ENCODE results near the gene OPN4.

The OPN4 gene

DNA sequence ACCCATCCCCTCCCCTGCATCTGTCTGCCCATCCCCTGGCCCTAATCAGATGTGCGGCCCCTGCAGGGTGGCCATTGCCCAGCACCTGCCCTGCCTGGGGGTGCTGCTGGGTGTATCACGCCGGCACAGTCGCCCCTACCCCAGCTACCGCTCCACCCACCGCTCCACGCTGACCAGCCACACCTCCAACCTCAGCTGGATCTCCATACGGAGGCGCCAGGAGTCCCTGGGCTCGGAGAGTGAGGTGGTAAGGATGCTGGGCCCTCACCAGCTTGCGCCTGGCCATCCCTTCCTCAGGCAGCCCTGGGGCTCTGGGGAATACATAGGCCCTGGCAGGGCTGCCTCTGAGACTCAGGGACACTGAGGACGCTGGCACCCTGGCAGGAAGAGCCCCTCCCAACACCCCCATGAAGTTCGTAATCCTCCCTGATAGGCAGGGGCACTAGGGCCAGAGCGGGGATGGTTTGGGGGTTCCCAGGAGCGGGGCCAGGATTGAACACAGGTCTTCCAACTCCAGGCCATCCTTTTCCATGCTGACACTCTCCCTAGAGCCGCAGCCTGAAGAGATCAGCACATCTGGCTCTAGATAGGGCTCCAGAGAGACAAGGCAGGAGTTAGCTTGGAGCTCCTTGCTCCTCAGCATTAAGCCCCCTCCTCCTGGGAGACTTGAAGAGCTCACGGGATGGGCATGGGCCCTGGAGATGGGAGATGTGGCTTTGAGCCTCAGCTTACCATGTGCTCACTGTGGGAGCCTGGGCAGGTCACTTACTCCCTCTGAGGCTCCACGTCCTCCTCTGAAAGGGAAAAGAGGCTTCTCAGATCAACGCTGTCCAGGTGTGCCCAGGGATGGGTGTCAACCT is 8.1 kb downstream of the OPN4 start:
- DNase-seq = no peak

DNA sequence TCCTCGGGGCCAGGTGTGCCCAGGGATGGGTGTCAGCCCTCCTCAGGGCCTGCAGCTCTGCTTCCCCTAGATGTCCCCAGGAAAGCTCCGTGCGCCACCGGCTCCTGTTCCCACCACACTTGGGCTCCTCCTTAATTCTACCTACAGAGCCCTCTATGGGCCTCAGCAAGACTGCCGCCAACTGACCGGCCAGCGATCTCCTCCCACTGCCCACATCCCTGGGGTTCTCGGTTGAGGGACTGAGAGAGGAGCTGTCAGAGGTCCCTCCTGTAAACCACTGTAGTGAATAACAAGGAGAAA is 8.6 kb downstream of the OPN4 start:
- DNase-seq = no peak

DNA sequence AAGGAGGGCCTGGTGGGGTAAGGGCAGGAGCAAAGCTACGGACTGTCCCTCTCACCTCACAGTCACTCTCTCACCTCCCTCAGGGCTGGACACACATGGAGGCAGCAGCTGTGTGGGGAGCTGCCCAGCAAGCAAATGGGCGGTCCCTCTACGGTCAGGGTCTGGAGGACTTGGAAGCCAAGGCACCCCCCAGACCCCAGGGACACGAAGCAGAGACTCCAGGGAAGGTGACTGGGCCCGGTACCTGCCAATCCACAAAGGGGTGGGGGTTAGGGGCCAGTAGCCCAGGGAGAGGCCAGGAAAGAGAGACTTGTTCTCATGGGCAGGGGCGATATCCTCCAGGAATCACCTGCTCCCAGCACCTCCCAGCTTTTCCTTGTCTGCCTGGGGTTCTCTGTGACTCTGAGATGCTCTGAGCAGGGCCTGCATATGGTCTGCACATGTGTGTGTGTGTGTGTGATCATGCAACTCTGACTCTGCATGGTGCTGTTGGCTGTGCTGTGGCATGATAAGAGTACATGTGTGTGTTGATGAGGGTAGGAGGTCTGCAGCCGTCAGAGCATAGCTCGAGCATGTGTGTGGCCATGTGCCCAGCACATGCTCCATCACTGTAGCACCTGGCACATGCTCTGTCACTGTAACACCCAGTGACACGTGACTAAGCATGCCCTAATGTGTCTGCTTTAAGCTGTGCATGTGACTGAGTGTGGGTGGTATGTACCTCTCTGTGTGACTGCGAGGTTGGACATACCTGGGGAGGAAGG is 9.4 kb downstream of the OPN4 start:
- no peak for DNase-seq

DNA sequence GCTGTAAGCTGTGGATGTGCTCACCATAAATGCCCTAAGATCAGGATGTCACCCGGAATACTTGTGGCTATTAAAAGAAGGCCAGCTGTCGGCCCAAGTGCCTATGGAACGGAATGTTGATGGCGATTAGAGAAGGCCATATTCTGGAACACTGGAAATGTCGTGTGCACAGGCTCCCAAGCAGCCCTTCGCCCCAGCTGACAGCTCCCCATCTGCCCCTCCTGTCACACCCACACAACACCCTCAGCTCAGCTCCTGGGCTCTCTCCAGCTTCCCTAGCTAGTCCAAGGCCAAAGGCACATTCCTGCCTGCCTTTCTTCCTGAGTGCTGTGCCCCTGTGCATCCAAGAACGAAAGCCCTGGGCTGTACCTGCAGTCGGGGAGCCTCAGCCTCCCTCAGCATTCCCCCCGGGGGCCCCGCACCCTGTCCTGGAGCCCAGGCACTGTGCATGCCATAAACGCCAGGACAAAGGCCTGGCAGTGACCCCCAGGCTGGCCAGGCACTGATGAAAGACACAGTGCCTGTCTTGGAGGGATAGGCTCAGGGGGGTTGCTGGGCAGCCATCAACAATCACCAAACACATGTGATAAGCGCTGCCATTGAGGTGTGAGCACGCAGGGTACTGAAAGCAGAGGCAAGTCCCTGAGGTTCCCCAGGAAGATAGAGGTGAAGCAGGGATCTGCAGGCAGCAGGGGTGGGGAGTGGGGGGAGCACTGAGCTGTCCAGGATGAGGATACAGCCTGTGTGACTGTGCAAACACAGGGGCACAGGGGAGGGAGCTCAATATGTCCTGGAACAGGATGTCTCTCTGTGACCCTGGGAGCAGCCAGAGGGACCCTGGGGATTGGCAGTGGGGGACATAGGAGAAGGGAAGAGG is 10.2 kb downstream of the OPN4 start:
- no peak for DNase-seq

DNA sequence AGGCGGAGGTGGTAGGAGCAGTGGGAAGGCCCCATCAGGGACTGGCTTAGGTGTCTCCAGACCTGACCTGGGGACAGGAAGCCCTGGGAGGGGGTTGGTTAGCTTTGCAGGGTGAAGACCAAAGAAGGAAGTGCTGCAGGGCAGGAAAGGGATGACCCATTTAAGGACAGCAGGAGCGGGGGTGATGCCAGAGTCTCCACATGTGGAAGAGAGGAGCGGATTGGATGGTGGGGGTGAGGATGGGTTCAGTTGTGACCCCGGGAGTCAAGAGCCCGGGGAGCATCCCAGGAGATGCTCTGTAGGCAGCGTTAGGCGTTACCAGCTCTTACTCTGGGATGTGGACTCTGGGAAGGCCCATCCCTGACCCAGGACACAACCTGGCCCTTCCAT is 10.9 kb downstream of the OPN4 start:
- DNase-seq = no peak

DNA sequence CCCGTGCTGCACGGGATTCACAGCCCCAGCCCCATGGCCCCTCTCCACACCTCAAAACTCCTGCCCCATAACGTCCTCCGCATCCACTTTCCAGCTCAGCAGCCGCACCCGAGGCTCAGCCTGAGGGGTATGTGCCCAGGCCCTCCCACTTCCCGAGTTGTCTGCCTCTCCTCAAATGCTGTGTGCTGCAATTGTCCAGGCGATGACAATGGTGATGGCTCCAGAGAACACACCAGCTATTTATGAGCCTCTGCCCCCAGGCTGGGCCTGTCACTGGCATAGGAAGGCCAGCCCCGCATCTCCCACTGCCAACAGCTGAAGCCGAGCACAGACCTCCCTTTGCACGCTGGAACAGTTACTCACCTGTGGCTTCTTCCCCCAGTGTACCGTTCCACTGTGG is 11.5 kb downstream of the OPN4 start:
- DNase-seq = no peak

DNA sequence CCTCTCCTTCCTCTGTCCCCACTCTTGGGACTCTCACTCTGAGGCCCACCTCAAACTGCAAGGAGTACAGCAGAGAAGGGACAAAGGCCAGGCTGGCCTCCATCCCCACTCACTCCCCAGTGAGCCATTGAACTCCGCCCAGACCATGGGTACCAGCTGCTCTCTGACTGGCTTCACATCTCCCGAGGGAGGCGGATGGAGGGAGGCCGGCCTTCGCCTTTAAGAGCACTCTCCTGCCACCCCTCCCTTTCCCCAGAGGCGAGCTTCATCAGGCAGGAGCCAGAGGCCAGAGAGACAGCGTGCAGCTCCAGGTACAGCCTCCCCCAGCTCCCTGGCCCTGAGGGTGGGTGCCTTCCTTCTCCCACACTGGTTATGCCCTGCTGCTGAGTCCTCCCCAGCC is 12.2 kb downstream of the OPN4 start:
- no peak for DNase-seq

DNA sequence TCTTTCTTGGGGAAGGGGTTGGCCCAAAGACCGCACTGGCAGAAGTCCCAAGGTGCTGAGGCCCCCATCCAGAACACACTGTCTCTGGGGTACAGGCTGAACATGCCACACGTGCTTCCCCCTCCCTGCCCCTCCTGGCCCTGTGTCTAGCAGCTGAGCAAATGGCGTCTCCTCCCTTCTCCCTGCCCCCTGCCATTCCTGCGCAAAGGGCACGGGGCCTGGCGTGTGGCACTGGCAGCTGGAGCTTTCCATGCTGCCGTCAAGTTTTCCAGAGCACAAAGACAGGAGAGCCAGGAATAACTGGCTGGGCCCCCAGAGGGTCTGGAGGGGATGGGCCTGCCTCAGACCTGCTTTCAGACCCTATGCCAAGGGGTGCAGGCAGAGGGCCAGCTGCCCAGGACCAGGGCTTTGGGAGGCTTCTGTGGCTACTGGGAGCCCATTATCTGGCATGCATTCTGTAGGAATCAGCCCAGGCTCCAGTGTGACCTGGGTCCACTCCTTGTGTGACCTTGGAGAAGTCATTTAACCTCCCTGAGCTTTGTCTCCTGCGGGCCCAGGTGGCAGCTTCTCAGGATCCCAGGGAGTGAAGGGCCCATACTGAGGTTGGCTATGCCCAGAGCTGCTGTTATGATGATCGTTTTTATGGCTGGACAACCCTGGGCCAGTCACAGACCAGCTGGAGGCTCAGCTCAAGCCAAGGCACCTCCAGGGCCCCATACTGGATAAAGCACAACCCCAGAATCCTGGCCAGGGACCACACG is 13.3 kb downstream of the OPN4 start:
- no peak for DNase-seq

DNA sequence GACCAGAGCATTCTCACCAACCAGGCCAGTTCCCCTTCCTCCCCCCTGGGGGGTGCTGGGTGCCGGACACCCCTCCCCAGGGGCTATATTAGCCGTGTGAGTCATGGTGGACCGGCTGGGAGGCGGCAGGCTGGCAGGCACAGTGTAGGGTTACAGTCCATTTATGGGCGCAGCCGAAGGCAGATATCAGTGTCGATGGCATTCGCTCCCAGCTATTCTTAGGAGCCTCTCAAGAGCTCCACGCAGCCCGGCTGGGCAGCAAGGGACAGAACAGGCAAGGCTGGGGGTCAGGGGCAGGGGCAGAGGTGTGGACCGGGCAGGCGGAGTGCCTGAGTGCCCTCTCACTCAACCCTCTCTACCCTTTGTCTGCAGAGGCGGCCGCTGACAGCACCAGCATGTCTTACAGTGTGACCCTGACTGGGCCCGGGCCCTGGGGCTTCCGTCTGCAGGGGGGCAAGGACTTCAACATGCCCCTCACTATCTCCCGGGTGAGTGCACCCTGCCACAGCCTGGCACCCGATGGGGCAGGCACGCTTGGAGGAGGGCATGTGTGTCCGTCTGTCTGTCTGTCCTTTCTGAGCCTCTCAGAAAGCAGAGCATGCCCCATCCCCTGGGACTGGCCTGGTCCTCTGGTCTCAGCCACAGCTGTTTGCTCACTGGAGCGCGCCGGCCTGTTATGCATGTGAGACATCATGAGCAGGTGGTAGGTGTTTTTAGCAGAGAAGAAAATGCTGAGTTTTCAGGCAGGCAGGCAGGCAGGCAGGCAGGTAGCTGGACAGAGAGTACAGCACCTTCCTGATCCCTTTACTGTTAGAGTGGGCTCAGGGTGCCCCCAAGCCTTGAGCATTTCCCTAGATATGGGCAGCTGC is 14.2 kb downstream of the OPN4 start, which contains the start of gene LDB3:
Gene LDB3 (plus strand): TSS at position 215 of the 869 bp plus-strand sequence. CDS start 181 bp downstream, at position 396.
- DNase-seq = no peak

DNA sequence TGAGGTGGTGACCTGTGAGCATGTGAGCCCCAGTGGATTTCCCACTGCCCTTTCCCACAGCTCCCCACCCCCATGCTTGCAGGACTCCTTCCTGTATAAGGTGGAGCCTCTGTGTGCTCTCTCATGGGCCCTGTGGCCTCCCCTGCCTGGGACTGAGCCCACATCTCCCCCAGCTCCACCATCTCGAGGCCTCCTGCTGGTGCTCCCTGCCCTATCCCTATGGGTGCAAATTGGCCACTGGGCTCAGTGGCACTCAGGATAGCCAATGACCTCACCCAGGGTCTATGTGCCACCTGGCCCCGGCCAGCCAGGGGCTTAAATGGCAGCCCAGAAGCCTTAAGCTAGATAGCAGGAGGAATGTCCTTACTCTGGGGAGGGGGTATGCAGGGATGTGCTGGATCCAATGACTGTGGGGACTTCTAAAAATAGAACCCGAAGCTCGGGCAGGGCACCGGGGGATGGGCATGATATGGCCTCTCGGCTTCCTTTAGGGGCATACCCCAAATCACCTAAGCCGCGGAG is 16.0 kb downstream of the OPN4 start:
- DNase-seq = no peak

DNA sequence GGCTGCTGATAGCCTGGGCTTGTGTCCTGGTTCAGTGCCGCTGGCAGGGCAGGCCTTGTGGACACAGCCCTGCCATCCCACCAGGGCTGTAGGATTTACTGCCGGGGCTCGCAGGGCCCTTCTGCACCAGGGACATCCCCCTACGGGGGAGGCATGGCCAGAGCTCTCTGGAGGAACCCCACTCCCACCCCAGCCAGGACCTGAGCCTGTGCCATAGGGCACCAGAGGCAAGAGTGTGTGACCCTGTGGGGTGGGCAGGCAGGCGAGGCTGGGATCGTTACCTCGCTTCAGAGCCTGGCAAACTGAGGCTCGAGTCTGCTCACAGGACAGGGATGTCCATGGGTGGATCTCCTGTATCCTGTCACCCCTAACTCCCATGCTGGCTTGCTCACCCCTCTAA is 16.5 kb downstream of the OPN4 start:
- DNase-seq = no peak

DNA sequence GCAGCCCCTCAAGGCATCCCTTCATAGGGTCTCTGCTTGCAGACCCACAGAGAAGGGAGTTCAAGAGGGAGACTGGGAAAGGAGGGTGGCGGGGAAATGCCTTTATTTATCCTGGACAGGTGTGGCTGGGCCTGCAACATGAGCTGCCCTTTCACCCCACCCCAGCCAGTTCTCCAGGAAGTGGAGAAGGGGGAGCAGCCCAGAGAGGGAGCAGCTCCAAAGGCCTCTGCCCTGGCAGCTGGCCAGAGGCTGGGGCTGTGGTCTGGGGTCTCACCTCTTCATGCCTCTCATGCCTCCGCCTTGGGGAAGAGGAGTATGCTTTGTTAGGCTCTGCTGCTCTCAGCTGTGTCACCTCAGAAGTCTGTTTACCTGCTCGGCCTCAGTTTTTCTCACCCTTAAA is 17.1 kb downstream of the OPN4 start:
- no peak for DNase-seq

DNA sequence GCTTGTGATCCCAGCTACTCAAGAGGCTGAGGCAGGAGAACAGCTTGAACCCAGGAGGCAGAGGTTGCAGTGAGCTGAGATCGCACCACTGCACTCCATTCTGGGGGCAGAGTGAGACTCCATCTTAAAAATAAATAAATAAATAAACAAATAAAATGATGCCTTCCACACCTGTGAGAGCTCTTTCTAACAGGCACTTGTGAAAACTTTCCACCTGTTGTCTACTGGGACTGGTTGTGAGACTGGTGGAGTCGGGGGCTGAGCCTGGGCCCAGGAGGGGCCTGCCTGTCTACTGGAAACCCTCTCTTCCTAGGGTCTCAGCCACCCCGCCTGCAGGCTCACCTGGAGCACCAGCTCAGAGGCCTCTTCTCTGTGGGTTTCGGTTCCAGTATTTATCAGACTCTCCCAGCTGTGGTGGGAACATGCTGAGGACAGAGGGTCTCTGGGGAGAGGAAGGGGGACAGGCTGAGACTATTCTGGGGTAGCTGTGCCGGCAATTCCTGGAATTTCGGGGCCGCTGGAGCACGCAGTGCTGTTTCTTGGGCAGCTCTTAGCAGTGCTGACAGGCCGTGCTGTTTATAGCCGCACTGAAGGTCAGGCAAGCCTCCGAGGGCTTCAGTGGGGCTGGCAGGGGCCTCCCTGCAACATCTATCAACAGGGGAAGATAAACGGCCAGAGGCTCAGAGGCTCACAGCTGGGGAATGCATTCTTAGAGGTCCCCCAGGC is 17.8 kb downstream of the OPN4 start:
- DNase-seq = no peak

DNA sequence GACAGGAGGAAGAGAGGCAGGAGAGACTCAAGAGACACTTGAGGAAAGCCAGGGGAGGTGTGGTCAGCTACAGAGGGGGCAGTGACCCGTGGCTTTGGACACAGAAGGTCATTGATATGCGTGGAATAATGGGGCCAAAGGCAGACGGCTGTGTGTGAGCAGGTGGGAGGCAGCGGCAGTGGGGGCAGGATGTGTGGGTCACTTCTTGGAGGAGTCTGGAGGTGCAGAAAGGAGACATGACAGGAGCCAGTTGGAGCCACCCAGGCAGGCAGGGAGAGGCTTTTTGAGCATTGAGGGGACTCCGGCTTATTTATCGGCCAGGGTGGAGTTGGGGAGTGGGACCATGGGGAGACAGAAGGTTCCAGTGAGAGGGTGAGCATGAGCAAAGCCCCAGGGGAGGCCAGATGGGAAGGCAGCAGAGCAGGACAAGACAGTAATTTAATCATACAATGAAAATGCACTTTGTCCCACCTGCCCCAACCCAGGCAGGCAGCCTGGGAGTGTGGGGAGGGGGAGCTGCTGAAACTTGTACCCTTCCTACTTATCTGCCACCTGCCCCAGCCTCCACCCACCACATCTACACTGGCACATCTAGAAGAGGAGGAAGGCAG is 19.0 kb downstream of the OPN4 start:
- no peak for DNase-seq

DNA sequence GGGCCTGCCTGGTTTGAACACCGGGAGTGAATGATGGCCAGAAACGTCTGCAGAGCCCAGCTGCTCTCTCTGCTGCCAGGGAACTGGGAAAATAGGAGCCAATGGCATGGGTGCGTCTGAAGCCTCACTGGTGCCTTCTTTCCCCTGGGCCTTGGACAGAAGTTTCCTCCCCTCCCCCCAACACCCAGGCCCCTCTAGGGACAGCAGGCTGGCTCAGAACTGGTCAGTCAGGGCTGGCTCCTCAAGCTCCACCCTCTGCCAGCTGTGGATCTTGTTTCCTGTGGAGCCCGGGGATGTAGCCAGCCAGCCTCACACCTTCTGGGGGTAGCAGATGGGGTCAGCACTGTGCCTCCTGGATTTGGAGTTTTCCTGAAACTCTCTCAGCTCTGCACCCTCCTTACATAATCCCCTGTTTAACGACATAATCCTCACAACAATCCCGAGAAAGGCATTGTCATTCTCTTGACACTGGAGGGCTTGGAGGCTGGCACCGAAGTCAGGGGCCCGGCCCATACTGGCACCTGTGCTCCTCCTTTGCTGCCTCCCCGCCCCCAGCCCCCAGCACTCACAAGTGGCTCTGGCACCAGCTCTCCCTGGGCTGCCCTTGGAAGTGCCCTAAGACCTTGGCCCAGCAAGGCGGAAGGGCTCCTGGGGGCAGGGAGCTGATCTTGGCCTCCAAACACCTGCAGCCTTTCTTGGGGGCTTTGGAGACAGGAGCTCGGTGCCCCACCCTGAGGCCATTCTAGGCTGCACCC is 19.7 kb downstream of the OPN4 start:
- no peak for DNase-seq

DNA sequence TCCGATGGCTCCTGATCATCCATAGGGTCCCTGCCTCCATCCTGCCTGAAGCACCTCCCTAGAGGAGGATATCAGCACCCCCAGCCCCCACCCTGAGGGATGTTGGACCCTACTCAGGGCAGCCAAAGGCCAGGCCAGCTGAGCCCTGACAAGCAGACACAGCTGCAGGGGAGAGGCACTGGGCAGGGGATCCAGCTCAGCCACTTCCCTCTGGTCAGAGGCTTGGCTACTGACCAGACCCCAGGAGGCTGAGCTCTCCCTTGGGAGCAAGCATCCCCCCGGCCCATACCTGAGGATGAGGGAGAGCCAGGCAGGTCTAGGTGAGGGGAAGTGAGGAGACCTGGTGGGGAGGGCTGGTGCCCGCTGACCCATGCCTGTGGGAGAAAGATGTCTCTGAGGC is 20.6 kb downstream of the OPN4 start:
- DNase-seq = no peak

DNA sequence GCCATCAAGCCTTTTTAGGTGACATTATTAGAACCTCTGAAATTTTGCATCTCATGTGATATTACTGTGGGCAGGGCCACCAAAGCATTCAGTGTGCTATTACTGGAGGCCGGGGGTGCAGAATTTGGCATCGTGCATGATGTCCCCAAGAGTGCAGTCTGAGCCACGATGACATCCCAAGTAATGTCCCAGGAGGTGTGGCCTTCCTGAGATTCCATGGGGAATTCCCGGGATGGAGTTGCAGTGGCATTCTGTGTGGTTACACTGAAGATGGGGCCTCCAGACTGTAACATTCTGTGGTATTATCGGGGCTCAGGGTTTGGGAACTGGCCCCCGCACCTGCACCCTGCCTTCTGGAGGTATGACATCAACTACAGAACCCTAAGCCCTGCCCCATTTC is 23.0 kb downstream of the OPN4 start:
- DNase-seq = no peak

DNA sequence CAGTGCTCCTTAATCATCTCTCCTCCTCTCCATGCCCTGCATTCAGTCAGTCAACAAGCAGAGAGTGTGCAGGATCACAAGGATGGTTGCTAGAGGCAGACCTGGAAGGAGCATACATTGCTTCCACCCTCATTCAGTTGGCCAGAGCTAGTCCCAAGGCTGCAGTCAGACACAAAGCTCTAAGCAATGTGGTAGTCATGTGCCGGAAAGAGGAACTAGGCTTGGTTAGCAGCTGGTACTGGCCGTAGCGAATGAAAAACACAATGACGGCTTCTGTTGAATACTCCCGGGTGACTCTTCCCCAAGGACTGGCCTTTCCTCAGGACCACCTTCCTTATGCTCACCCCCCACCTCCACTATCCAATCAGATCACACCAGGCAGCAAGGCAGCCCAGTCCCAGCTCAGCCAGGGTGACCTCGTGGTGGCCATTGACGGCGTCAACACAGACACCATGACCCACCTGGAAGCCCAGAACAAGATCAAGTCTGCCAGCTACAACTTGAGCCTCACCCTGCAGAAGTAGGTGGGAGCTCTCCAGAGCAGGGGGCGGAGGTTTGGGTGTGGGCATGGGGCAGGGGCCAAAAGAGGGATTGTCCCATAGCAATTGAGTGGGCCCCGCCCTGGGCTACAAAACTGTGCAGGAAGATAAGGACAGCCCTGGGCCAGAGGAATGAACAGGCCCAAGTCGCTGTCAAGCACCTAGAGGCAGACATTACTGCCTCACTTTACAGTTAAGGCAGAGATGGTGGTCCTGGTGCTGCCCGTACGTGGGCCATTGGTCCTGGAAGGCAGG is 24.8 kb downstream of the OPN4 start:
- no peak for DNase-seq

DNA sequence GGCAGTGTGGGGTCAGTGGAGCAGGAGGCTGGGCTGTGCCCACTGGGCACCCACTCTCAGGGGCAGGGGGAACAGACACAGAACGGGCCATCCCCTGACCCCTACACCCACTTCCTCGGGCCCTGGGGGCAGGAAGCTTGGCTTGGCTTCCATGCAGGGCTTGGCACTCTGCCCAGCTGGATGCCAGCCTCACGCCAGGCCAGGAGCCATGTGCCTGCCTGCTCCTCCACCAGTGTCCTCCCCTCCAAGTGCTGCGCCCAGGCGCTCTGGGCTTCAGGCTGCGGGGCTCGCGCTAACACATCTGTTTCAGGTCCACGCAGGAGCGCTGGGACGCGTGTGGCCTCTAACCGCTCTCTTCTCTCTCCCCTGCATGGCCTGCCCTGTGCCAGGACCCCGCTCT is 26.7 kb downstream of the OPN4 start:
- no peak for DNase-seq

All from stimulated activated CD4-positive, alpha-beta T cell treated with anti-CD3 and anti-CD28 coated beads, Interleukin-4, amount 100 ng/mL, for 24 hours (primary cell).